GM21526 (cell line): ENCODE measurements around the gene PPP1R3C.

ENCODE experiments used
- ATAC-seq: cut with Tn5 transposase; IDR thresholded peaks from one replicate; pipeline ENCODE4 v1.9.1; 2021; ENCODE audit warnings: moderate library complexity; ENCODE audit not compliant: unreplicated experiment, low FRiP score

The PPP1R3C gene

DNA sequence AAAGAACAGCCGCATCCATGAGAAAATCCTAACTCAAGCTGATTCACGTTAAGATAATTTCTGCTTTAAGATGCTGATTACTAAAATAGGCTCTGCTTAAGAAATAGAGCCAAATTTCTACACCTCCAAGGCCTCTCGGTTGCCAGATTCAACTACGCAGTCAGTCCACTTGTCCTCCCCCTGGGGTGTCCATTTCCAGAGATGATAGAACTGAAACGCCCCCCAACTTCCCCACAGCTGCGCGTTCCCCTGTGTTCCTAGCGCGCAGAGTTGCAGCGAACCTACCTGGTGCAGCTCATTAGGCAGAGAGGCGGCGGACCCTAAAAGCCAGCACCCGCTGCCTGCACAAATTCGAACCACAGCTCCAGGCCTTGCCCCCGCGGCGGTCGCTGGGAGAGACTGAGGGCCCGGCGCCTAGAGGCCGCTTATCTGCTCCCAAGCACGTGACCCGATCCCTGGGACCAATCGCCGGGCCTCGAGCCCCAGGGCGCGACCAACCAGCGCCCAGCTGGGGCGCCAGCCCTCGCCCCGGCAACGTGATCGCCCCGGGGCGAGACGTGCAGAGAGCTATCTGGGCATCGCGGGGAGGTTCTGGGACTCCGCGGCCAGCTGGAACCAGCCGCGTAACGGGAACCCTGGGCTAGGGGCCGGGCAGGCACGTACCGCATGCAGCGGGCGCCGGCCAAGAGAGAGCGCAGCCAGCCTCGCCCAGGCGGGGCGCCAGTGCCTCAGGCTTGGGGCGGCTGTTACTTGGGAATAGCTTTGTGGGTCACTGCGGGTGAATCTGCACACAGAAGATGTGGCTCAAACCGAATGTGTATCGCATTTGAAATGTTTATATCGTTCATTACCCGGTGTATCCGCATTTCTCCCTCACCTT, at the start of gene PPP1R3C:
Gene PPP1R3C, minus strand, starts transcription at position 401 of the 880 bp plus-strand sequence. Its CDS starts 102 bp downstream, at position 299.
- peak; percentile 68 for ATAC-seq

DNA sequence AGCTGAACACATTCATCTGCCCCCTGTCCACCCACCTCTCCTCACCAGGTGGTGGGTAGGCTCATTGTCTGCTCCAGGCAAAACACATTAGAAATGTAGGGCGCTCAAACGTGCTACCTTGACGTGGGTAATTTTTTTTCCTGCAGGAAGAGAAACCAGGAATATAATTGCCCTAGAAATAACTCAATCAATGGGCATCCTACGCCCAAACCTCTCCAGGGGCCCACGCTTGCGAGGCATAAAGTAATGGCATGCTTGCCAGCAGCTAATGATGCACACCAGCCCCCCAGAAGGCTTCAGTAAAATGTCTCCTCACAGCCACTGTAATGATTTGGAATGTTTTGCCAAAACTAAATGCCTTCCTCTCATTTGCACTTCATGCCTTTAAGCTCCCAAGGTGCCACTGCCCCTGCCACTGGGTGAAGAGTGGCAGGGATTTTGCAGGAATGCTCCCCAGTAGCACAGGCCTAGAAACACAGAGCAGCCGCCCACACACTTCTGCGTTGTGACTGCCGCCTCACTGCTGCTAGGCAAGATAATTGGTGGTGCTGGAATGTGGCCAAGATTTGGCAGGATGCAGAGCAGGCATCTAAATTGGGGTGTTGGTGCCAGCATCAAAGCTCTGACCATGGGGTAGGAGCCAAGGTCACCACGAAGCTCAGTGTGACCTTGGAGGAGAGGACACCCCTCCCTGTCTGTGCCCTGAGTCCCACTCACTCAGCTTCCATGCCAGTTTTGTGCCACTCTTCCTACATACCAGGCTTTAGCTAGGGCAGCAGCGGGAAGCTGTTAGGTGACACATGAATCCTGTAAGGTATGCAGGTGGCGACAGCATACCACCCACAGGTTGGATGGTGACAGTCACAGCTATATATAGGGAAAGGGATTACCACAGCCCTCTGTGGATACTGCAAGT, 48.7 kb upstream of the PPP1R3C start:
- ATAC-seq, result no peak

DNA sequence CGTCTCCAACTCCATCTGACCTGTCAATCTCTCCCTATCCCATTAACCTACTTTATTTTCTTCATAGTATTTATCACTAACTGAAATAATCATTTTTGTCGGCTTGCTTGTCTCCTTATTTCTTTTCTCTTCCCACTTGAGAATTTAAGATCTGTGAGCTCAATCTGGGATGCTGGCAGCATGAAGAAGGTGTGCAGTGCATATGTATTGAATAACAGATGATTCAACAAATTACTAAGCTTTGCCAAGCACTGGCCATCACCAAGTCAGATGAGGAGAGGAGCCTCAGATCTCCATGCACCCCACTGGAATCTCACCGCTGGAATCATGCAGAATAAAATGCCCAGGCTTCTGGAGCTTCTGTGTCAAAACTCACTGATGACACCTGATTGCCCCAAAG, 47.6 kb upstream of the PPP1R3C start:
- no peak for ATAC-seq

DNA sequence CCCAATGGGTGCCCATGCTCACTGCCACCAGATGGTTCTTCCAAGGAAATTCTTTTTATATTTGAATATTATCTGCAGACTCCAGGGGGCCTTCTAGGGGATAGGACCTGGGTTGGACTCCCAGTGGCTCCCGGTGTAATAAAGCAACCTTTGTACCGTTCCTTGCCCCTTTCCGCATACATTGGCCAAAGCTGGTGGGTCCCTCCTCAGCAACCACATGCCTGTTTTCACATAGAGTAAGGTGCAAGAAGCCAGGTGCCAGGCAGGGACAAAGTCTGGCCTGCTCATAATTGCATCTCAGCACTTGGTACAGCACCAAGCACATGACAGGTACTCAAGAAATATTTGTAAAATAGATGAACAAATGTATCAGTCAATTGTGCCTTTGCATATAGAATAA, 46.4 kb upstream of the PPP1R3C start:
- no peak for ATAC-seq

DNA sequence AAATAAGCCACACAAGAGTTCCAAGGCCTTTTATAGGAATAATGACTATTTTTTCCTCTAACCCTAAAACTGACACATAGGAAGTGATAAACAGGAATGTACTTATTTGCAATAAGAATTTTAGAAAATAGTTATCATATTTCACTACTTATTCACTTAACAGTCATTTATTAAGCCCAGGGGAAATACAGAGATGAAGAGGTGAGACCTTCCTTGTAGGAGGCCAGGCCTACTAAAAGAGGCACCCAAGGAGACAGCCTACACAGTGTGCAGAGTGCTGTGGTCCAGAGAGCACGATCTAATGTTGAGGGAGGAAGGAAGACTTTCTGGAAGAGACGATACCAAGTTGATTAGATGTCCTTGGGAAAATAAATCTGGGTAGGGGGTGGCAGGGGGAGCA, 45.0 kb upstream of the PPP1R3C start:
- ATAC-seq, result no peak

- no peak for ATAC-seq
Measured at GRCh38 chr10:91672021-91672608, 39.2 kb upstream of the PPP1R3C start.

- ATAC-seq, result no peak
Measured at GRCh38 chr10:91668913-91669312, 36.0 kb upstream of the PPP1R3C start.

GRCh38 chr10:91665842-91666241, 33.0 kb upstream of the PPP1R3C start:
- no peak for ATAC-seq

GRCh38 chr10:91664426-91664825, 31.6 kb upstream of the PPP1R3C start:
- no peak for ATAC-seq

- no peak for ATAC-seq
Measured at GRCh38 chr10:91662993-91663392, 30.1 kb upstream of the PPP1R3C start.

DNA sequence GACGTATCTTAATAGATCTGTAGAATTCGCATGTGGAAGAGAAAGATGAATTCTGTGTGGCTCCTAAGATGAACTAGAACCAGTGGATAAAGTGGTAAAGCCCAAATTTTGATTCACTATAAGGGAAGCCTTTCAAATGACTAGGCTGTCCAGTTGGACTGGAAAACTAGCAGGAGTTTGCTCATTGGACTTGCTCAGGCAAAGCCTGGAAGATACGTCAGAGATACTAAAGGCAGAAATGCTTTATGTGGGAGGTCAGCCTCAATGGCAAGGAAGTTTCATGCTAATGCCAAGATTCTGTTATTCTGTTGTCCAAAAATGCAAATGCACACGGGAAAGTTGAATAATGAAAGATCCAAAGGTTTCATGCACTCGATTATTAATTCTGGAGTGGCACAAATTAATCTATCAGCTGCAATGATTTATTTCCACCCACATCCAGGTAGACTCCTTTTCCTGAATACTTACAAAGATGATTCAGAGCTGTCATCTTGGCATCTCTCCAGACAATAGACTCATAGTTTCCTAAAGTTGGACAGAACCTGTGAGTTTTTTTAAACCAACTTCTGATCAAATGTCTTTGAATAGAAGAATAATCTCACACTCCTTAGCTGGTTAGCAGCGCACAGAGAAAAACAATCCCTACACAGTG, 20.5 kb upstream of the PPP1R3C start:
- no peak for ATAC-seq

GRCh38 chr10:91652364-91652763, 19.5 kb upstream of the PPP1R3C start:
- no peak for ATAC-seq

GRCh38 chr10:91643700-91644099, 10.8 kb upstream of the PPP1R3C start:
- no peak for ATAC-seq

- ATAC-seq, result no peak
Measured at GRCh38 chr10:91642831-91643692, 10.2 kb upstream of the PPP1R3C start.

DNA sequence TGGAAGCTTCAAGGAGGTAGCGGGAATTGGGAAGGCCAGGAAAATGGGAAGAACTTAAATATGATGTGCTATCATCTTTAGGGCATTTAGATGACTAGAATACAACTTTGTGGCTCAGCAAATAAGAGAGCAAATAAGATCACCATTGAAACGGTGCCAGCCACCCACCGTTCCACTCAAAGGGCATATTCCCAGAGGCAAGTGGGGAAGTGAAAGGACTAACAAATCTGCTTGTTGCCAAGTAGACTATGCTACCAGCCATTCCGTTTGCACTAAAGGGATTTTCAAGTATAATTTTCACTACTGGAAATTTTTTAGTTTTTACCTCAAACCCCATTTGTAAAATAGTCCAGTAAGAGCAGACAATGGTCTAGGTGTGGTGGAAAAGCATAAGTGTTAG, 4.0 kb upstream of the PPP1R3C start:
- ATAC-seq, result no peak

DNA sequence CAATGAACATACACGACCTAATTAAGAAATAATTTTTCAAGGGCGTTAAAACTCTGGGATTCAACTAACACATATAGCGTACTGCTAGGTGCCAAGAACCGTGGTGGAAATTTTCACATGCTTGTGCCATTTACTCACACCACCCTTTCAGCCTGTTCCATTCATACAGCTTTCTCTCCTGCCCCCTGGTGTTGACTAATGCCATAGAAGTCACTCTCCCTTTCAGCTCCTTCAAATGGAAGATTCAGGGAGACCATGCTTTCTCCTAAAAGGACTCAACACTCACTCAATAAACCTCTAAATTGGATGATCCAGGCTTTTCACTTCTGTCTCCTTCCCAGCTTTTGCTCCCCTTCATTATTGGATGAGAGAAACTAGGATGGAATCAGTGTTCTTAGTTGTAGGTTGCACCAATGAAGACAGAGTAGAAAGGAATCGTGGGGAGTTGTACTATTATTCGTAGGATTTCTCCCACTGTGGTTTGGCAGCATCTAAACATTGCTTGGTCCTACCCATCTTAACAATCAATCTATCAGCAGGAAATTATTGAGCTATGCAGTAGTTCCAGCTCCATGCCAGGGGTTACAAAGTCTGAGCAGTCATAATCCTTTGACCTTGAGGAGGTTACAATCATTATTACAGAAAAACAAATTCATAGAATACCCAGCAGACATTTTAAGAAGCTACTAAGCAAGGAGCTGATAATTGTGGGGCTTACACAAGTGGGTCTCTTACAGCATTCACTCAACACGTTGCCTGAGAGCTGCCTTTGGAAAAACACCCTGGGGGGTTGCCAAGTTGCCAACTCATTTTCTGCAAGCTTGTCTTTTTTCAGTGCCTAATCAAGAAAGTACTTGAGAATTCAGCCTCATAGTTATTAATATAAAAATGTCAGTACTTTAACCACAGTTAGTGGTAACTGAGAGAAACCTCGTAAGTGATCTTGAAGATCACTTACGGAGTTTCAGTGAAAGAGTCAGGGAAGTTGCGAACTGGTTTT, 2.8 kb upstream of the PPP1R3C start:
- no peak for ATAC-seq

- ATAC-seq, result no peak
Measured at GRCh38 chr10:91634898-91635297, 2.0 kb upstream of the PPP1R3C start.

GRCh38 chr10:91634246-91634645, 1.4 kb upstream of the PPP1R3C start:
- no peak for ATAC-seq
